GM12873 (cell line): ENCODE results near the gene ADAMTSL1.

Source experiments
- TF ChIP-seq, protein P1 (sequence below): IDR thresholded peaks from 2 replicates; pipeline ENCODE4 v1.5.1; 2012; ENCODE audit warnings: low read depth, mild to moderate bottlenecking, moderate library complexity, low read length, control low read depth; ENCODE audit not compliant: insufficient read depth; ENCODE audit errors: missing control alignments

Gene ADAMTSL1

DNA sequence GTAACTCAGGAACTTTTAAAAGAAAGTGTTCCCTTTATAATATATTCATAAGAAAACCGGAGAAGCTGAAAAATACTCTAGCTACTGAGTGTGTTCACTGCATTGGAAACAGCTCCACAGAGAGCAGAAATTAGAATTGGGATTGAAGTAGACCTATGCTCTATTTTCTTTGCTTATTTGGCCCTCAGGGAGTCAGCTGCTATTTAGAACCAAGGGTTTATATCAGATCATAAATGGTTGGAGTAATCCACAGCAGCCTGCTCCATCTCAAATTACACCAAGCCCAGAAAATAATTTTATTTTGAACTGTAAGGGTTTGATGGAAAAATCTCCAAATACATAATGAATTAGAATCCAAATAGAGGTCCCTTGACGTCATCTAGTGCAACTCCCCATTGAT is 202.6 kb downstream of the ADAMTSL1 start:
- TF ChIP-seq, protein P1, sequence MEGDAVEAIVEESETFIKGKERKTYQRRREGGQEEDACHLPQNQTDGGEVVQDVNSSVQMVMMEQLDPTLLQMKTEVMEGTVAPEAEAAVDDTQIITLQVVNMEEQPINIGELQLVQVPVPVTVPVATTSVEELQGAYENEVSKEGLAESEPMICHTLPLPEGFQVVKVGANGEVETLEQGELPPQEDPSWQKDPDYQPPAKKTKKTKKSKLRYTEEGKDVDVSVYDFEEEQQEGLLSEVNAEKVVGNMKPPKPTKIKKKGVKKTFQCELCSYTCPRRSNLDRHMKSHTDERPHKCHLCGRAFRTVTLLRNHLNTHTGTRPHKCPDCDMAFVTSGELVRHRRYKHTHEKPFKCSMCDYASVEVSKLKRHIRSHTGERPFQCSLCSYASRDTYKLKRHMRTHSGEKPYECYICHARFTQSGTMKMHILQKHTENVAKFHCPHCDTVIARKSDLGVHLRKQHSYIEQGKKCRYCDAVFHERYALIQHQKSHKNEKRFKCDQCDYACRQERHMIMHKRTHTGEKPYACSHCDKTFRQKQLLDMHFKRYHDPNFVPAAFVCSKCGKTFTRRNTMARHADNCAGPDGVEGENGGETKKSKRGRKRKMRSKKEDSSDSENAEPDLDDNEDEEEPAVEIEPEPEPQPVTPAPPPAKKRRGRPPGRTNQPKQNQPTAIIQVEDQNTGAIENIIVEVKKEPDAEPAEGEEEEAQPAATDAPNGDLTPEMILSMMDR: no peak

DNA sequence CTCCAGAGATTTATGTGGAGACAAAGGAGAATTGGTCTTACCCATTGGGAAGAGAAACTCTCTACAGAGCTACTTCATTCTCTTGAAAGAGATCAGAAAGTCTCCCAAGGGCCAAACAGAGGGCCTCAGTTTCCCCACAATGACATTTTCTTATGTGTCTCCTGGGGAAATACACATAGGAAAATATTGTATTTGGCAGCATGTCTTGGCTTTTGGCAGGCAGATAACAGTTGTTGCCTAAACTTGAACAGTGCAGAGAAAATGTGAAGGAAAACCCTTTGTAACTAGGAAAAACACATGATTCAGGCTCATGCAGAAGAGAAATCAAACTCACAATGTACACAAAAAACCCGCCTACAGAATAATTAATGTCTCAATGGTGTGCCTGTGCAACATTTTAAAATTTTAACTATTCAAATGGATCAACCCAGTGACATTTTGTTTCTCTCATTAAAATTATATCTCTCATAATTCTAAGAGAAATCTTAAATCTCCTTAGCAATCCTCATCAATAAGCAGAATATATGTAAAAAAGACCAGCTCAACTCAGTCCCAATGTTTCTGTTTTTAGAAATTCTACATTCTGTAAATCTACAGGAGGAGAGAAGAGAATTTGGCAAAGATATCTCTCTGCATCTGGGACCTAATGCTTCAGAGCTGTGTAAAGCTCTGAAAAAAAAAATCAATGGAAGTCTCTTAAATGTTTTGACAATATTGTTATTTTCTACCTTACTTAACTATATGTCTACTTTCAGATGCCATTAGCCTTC is 205.1 kb downstream of the ADAMTSL1 start:
- TF ChIP-seq, protein P1: no peak

DNA sequence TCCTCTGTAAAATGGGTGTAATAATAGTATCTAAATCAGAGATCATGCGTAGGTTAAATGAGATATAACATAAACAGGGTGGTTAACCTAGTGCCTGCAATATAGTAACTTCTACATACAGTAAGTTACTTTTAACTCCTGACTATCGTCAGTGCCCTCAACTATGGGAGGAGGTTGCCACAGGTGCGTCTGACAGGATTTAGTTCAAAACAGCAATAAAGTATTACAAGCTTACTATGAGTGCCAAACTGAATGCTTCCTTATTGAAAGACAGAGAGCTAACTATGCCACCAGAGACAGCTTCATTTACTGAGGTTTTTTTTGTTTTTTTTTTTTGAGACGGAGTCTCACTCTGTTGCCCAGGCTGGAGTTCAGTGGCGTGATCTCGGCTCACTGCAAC is 209.0 kb downstream of the ADAMTSL1 start:
- TF ChIP-seq, protein P1: no peak

DNA sequence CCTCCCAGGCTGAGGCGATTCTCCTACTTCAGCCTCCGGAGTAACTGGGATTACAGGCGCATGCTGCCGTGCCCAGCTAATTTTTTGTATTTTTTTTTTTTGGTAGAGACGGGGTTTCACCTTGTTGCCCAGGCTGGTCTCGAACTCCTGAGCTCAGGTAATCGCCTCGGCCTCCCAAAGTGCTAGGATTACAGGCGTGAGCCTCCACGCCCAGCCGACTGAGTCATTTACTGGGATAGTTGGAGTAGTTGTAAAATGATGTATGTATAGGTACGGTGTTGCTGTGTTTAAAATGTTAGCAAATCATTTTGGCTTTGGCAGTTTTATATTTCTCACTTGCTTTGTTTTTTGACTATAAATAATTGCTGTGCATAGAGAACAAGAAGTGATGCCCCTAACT is 209.4 kb downstream of the ADAMTSL1 start:
- TF ChIP-seq, protein P1: no peak

DNA sequence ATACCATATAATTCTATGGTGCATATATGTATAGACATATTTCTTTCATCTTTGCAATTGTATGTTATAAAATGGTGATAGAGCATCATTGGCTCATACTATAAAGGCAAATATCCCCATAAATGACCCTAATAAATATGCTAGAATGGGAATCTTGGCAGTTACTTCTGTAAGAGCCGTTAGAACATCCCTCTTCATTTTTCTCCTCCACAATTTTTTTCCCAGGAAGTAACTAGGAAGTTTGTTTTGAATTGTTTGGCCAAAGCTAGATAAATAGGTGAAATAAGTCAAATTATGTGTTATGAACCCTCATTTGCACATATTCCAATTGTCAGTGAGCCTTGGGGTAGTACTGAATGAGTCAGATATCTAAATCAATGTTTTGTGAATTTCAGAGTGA is 209.9 kb downstream of the ADAMTSL1 start:
- TF ChIP-seq, protein P1: no peak

DNA sequence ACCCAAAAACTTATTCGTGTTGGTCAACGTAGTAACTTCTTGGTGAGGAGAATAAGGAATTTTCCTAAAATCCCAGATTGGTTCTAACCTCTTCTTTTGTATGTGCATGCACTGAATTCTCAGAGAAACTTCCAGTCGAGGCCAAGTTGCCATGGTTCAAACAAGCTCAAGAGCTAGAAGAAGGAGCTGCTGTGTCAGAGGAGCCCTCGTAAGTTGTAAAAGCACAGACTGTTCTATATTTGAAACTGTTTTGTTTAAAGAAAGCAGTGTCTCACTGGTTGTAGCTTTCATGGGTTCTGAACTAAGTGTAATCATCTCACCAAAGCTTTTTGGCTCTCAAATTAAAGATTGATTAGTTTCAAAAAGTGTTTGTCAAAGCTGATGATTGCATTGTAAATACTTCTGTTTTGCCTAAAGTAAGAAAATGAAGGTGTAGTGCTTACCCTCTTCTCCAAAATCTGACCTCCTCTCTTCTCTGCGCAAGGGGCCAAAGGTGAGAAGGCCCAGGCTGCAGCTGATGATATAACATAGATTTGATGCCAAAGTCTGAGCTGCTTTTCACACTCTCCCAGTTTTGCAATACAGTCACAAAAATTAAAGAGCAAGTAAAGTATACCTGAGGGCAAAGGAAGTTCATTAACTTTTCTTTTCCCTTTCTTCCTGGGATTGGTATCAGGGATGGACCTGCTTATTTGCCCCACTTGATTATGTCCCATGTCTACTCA is 210.8 kb downstream of the ADAMTSL1 start:
- TF ChIP-seq, protein P1: no peak
